ENCODE measurements around the gene IQSEC2.

Gene IQSEC2

DNA sequence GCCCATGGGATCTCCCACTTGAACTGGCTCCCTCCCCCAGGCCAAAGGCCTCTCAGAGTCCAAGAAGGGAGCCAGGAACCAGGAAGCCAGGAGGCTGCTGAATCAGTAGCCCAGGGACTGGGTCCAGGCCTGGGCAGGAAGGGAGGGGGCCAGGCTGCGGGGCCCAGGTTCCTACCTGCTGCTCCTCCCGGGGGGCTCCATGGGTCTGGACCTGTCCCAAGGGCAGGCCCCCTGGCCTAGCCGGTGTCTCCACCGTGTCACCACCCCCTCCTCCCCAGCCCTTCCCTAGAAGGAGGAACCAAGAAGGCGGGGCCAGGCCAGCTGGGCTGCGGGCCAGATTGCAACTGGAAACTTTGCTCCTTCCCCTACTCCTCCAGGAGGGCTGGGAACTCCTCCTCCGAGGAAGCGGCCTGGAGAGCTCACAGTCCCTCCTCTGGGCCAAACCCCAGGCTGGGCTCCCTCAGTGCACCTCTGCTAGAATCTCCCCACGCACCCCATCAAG is at the start of gene IQSEC2:
Gene IQSEC2 (minus strand): TSS at position 264 of the 502 bp plus-strand sequence.
- DNase-seq: peak; percentile 52

DNA sequence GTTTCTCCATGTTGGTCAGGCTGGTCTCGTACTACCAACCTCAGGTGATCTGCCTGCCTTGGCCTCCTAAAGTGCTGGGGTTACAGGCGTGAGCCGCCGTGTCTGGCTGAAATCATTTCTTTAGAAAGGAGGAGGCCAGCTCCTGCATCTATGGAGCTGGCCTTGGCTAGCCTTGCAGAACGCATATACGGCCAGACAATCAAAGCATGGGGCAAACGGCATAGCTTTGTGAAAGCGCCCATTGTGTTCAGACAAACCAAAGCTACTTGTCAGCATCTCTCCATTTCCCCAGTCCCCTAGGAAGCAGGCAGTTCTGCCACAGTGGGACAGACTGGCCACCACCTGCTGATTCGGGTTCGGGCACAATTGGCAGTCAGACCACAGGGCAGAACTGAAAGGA is 48.9 kb upstream of the IQSEC2 start:
- DNase-seq: no peak

- DNase-seq: no peak
Observed at GRCh38 chrX:53324803-53325202, 43.4 kb upstream of the IQSEC2 start.

GRCh38 chrX:53324085-53324484 is 42.7 kb upstream of the IQSEC2 start:
- no peak for DNase-seq

GRCh38 chrX:53323196-53323595 is 41.8 kb upstream of the IQSEC2 start:
- DNase-seq: no peak

- DNase-seq: no peak
Observed at GRCh38 chrX:53321943-53322497, 40.6 kb upstream of the IQSEC2 start.

- DNase-seq: no peak
Observed at GRCh38 chrX:53321230-53321942, 40.0 kb upstream of the IQSEC2 start.

GRCh38 chrX:53320543-53321229 is 39.3 kb upstream of the IQSEC2 start:
- DNase-seq: peak; percentile 0

- DNase-seq: no peak
Observed at GRCh38 chrX:53319614-53320542, 38.5 kb upstream of the IQSEC2 start.

- no peak for DNase-seq
Observed at GRCh38 chrX:53318766-53319353, 37.5 kb upstream of the IQSEC2 start.

- peak; percentile 16 for DNase-seq
Observed at GRCh38 chrX:53317365-53318069, 36.1 kb upstream of the IQSEC2 start.

- DNase-seq: no peak
Observed at GRCh38 chrX:53316860-53317237, 35.5 kb upstream of the IQSEC2 start.

GRCh38 chrX:53316111-53316859 is 34.9 kb upstream of the IQSEC2 start:
- DNase-seq: no peak

GRCh38 chrX:53313728-53314105 is 32.3 kb upstream of the IQSEC2 start:
- DNase-seq: no peak

DNA sequence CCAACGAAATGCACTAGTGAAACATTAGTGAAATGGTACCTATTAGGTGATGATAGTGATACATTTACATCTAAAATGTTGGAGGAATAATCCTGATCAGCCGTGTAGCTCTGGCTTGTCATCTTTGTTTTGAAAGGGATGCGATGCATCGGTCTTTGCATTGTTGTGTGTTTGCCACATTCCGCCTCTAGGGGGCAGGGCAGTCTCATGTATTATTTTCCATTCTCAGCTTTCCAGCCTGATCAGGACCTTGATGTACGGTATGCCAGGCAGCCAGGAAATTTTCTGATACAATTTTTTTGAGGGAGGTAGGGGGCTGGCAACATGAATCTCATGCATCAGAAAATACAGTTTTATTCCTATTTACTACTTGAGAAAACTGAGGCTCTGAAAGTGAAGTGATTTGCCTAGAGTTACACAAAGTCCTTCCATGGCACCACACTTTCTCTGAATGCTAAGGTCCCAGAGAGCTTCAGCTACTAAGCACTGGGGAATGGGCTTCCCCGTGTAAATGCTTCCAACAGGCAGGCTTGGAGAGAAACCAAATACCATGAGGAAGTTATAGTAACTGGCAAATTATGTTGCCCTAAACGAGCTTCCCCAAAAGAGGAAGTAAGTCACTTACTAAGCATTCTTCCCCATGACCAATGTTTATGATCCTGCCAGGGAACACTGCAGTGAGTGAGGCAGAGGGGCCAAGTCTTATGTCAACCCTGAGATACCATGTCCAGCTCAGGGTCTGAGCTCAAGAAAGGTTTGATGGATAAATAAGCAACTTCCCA is 31.8 kb upstream of the IQSEC2 start:
- peak; percentile 25 for DNase-seq

DNA sequence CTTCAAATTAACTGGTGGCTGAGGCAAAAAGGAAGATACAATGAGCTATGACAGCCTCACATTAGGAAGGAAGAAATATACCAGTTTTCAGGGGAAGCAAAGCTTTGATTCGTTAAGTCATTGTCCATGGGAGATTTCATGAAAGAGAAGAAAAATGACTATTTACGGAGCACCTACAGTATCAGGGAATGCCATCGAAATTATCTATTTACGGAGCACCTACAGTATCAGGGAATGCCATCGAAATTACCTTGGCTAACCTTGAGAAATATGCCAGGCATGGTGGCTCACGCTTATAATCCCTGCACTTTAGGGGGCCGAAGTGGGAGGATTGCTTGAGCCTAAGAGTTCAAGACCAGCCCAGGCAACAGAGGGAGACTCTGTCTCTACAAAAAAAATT is 28.5 kb upstream of the IQSEC2 start:
- DNase-seq: no peak

GRCh38 chrX:53308836-53309235 is 27.5 kb upstream of the IQSEC2 start:
- no peak for DNase-seq

DNA sequence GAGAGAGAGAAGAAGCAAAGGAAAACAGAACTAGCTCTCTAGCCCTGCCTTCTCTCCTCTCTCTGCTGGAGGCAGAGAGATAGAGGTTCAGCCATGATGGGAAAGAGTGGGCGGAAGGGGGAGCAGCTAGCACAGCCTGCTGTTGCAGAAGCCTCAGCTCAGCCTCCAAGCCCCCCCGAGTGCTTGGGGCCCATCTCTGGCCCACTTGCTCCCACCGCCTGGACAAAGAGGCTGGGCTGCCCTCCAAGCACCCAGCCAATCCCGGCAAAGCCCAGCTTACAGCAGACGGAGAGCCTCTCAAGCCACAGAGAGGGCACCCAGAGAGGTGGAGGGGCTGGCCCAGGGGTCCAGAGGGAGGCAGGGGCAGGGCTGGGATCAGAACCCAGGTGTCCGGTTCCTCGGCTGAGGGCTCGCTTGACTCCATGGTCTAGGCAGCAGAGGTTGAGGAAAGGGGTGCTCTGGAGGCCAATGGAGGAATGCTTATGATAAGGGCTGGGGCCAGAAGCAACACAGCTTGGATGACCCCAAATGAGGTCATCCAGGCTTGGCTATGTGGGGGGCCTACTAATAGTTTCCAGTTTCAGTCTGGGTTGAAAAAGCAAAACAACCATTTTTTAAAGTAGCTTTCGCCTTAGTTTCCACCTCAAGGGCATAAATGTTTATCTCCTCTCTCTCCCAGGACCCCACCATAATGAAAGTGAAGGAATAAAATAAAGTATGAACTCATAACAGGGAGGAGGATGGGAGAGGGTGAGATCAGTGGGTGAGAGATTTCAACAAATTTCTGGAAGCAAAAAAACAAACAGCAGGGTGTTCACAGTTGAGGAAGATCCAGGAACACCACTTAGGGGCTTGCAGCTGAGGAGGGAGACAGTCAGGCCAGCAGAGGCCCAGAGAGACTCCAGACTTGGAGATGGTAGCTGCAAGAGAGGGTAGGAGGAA is 24.9 kb upstream of the IQSEC2 start:
- DNase-seq: no peak

Data from NCI-H2171 treated with DMSO at 0.1 percent for 48 hours (cell line).